ENCODE data around the gene CCDC27.

The CCDC27 gene

DNA sequence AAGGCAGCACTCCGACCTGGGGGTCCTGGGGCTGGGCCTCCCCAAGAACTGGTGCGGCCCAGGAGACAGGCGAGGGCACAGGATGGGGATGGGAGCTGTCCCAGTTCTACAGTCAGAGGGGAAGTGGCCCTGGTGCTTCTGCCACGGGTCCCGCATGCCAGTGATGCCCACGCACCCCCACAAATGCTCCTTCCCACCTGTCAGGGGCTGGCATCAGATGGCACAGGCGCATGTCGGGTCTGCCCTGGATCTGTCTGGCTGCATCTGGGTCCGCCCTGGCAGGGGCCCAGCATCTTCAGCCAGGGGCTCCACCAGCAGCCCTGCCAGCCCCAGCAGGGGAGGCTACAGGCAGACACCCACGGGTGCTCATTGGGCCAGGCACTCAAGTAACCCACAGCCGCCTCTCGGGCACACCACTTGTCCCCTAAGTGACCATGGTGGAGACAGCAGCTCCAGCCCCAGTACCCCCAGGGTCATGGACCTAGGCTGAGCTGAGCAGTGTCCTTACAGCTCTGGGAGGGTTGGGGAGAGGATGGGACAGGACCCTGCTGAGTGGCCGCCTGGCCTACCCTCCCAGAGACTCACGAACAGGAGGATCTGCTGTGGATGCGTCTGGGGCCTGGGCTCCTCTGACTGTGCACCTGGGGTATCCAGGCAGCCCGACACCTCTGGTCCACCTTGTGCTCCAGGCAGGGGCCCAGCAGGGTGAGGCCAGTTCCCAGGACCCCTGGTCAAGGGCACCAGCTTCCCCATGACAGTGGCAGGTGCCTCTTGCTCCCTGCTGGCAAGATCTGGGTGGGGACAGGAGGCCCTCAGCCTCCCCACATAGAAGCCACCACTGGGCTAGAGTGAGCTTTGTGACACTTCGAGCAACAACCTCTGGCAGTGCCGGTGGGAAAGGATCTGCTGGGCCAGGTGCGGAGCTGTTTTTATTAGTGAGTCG lies 25.7 kb downstream of the CCDC27 start:
- DNase-seq = no peak

DNA sequence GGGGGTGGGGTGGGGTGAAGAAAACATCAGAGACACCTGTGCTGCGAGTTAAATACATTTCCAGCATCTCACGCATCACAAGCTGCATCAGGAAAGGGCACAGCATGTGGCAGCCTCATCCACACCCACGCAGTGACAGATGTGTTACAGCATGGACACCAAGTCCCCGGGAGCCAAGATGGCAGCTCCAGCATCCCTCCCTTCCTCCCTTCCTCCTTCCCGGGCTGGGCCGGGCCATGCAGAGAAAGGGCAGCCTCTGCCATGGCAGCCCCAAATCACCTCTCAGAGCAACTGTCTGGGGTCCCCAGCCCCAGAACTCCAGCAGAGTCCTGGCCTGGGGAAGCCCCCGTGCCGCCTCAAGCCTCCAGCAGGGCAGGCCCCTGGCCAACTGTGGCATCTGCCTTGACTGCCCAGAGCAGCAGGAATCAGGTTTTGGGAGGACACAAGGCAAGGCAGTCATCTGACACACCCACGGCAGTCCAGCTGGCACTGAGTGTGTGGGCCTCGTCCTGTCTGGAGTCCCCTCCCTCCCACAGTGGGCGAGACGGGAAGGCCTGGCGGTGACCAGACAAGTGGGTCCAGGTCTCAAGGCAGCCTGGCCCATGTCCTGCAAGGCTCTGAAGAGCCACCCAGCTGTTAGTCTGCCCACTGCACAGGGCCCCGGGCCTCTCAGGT lies 26.5 kb downstream of the CCDC27 start:
- DNase-seq = no peak

DNA sequence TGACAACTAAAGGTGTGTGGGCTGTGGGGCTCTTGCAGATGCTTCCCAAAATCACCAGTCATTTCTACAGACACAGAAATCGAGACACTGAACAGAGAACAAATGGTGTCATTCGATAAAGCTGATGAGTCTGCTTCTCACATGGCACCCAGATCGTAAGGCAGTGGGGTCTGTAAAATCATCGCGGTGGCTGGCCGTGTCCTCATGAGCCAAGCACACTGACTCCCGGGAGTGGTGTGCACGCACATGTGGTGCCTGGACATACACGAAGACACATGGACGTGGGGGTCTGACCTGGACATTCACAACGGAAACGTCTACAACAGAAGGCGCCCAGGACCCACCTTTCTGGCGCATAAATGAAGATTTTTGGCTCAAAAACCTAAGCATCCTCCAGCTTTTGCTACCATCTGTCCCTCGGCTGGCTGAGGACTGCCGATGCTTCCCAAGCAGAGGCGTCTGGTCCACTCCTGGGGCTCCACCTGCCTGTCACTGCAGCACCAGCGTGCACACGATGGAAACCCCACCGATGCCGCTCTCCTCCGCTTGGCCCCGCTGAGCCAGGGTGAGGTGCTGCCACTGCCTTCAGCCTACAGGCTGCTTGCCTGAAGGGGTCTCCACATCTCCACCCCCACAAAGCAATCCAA lies 27.1 kb downstream of the CCDC27 start:
- DNase-seq = no peak

DNA sequence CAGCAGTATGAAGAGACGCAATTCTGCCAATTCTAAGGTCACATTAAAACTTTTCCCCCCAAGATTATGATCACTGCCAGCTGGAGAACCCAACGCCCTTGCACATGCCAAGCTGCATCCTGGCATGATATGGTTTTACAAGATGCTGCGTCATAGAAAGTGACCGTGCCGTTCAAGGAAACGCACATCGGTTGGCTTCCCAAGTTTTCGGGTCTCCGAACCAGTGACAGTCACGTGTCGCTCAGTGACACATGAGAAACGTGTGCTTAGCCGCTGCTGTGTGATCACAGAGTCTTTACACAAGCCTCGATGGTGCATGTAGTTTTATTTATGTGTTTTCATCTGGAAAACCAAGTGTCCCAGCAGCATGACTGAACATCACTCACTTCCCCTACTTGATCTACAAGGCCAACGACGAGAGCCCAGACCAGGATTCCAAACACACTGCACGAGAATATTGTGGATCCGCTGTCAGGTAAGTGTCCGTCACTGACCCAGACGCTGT lies 27.7 kb downstream of the CCDC27 start:
- no peak for DNase-seq

DNA sequence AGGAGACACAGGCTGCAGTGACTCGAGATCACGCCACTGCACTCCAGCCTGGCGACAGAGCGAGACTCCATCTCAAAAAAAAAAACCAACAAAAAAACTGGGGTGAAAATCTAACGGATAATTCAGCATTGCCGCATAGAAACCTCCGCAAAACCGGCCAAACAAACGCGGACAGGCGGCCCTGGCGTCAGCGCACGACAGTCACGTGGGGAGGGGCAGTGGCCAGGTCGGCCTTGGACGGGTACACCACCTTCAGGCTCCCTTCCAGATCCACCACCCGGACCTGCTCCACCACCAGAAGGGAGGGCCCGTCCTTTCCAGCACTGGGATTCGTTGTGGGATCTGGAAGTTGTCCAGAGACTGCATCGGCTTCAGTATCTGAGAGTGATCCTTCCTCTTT lies 28.7 kb downstream of the CCDC27 start:
- no peak for DNase-seq

DNA sequence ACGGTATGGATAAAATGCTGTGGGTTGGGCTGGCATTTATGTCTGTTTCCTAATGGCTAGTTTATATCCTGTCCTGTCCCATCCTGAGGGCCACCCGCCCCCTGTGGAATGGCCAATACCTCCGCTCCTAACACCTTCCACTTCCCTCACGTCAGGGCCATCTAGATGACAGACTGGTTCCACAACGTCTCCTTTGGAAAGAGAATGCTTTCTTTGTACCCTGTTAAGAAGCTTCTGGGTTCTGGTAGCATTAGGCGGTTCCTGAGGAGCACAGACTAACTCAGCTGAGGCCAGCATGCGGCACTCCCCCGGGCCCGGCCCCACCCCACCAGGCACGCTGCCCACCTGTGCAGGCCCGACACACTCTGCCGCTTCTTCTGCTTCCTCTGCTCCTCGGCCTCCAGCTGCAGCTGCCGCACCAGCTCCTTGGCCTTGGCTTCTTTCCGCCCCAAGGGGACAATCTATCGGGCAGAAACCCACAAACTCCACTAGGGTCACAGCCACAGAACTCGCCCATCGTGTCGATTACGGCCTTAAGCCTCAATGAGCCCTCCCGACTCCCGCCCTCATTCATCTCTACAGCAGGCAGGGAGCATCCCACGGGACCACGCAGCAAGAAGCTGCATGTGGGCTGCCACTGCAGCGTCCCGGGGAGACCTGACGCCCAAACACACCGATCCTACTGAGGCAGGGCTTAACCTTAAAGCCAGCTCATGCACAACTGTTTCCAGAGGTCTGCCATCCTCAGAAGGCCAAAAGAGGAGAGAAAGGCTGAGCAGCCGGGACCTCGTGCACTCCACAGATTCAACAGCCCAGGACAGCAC lies 31.6 kb downstream of the CCDC27 start:
- DNase-seq = no peak

DNA sequence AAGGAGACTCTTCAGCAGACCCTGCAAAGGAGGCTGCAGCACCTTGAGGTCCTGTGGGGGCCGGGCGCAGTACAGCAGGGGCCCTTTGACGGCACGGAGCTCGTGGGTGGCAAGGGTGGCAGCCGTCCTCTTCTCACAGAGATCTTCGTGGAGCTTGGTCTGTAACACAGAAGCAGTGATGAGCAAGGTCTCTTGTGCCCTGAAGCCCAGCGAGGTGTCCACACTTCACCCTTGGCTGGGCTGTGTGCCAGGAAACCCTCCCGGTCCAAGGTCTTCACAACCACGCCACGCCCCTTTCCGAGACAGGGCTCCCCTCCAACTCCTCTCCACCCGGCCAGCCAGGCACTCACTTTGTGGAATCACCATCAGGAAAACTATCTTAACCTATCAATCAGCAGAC lies 32.8 kb downstream of the CCDC27 start:
- DNase-seq = no peak

DNA sequence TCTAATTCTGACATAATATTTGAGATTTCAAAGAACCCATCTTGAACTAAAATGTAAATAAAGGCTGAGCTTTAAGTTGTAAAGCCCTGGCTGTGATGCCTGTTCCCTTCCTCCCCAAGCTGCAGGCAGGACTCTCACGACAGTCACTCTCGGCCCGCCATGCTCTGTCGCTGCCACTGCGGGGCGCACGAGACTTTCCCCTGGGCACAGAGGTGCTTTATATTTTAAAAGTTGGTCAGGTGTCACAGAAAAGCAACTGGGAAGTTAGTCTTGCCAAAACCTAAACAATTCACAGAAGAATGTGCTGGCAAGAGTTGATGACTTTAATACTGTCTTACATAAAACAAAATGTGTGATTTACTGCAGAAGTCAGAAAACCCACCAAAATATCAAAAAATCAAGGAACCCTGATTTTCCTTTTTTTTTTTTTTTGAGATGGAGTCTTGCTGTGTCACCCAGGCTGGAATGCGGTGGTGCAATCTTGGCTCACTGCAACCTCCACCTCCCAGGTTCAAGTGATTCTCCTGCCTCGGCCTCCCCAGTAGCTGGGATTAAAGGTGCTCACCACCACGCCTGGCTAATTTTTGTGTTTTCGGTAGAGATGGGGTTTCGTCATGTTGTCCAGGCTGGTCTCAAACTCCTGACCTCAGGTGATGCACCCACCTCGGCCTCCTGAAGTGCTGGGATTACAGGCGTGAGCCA lies 33.4 kb downstream of the CCDC27 start:
- no peak for DNase-seq

DNA sequence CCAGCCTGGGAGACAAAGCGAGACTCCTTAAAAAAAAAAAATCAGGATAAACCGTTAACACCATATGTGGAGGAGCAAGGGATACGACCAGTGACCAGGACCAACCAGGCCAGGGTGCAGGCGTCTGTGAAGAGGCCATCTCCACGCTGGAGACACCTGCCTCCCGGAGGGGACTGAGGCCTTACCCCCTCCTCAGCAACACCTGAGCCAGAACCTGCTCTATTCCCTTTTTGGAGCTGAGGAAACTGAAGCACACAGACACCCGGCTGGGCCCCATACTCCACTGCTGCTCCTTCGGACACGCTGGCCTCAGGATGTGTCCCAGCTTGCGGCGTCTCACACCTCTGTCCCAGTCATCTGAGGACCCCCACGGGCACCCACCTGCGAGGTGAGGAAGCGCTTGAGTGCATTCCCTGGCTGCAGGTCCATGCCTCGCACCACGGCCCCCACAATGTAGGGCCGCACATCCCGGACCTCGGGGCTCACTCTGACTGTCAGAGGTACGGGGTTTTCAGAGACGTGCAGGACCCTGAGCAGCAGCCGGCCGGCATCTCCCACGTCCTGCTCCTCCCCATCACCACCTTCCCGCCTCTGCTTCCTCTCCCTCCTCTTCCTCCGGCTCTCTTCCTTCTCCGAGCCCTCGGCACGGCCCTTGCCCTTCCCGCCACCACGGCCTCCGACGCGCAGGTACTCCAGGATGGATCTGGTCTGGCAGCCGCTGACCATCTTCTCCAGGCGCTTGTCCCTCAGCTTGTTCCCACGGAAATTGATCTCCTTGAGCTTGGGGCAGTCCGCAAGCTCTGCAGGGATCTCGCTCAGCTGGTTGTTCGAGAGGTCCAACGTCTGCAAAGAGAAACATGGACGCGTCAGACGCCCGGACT lies 34.5 kb downstream of the CCDC27 start:
- no peak for DNase-seq

DNA sequence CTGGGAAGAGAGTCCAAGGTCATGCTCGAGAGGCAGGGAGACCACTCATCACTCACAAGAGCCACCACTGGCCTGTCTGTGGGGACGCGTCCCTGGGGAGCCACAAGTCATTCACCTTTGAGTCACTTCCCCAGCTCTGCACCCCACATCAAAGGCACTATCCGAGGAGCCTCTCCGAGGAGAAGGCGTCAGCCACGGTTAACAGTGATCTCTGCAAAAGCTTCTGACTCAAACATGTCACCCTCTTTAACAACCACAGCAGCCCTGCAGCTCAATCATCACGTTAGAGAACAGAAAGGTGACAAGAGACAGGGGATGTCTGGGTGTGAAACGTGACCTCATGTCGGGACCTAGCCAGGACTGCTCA lies 35.1 kb downstream of the CCDC27 start:
- no peak for DNase-seq

DNA sequence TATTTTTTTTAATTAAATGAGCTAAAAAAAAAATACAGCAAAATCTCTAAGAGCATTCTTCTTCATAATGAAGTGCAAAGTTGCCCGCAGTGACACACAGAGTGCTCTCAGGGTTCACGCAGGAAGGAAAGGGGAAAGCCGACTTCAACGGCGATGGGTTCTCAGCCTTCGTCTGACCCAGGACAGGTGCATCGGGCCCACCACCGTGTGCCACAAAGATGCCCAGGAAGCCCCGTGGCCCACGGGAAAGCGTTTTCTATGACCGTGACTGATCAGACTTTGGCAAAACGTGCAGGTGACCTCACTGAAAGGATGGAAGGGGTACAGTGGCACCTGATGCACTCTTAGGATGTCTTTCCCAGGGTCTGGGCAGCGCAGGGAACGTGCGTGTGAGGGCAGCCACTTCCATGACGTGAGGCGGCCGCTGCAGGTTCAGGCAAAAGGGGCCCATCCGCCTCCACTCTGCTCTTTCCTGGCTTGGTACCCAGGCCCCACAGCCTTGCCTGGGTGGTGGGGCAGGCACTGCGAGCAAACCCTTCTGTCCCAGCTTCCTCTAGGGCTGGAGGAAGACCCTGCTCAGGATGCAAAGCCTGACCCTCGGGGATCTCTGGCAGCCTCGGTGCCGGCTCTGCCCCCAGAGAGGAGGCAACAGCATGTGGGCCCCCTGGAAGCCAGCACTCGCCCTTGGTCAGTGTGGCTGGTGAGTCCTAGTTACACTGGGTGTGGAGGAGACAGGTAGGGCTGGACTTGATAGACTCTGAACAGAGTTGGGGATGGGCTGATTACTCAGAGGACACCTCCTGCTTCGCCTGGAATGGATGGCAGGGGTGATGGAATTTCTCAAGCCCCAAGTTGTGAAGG lies 35.7 kb downstream of the CCDC27 start:
- DNase-seq = no peak

DNA sequence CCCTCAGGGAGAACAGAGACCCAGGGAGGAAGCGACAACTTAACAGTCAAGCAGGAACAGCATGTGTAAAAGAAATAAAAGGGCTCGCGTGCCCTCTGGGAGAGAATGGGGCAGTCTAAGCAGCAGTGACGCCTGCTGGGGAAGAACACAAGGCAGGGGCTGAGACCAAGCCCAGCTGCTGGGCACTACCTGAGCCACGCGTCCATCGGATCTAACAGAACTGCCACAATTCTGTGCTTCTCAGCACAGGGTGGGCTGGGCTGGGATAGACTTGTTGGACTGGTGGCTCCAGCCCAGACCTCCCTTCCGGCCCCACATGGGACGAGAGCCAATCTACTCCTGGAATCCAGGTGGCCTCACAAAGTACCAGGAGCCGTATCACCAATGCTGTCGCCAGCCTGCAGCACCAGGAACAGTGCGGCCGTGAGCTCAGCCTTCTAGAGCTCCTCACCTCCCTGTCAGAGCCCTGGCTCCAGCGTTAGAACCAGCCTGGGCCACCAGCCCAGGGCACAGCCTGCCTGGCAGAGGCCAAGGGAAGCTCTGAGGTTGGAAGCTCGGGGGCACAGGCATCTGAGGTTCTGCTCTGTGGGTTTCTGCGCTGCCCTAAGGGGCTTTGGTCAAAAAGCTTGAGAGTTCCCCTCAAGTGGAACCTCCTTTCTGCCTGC lies 36.6 kb downstream of the CCDC27 start:
- no peak for DNase-seq

DNA sequence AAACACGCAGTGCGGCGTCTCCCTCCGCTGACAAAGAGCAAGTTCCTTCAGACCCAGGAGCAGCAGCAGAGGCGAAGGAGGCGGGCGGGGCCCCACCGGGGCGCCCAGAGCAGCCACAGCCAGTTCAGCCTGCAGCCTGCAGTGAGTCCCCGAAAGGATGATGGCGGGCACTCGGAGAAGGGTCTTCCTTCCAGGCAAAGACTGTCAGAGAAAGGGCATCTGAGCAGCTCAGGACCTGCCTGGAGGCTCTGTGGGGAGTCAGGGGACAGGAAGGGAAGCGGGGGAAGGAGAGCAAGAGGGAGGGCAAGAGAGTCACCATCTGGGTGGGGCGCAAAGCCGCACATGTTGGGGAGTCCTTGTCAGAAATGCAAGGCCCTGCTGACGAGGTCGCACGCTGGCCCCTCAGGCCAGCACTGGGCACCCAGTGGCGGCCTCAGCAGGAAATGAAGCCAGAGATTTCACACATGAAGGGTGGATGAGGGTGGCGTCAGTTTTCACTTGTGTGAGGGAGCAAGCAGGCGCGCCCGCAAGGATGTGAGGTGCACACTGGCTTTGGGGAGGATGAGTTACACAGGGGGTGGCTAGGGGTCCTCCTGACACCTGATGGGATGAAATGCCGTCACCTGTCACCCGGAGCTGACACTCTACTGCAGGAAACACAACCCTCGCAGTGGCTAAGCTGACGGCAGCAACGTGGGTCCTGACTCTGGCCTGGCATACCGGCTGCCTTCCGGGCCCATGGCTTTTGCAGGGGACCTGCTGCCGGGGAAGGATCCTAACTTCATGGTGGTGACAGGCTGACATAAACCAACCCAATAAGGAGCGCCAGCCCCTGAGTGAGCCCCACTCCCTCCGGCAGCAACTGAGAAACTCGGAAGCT lies 37.4 kb downstream of the CCDC27 start:
- DNase-seq = no peak

DNA sequence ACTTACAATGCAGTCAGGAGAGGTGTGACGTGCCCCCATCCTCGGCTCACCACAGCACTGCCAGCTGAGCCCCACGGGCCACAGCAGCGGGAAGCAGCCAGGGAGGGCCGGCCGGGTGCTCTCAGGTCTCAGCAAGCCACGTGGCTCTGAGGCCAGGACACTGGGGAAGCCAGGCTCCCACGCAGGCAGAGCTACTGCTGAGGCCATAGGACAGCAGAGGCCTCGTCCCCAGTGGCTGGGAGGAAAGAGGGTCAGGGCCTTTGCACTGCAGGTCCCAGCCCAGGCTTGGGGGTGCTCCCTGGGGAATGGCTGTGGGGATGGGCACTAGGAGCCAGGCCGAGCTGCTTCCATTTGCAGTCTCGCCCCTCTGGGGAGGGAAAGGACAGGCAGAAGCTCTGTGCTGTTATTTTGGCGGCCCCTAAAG lies 38.3 kb downstream of the CCDC27 start:
- DNase-seq = no peak

DNA sequence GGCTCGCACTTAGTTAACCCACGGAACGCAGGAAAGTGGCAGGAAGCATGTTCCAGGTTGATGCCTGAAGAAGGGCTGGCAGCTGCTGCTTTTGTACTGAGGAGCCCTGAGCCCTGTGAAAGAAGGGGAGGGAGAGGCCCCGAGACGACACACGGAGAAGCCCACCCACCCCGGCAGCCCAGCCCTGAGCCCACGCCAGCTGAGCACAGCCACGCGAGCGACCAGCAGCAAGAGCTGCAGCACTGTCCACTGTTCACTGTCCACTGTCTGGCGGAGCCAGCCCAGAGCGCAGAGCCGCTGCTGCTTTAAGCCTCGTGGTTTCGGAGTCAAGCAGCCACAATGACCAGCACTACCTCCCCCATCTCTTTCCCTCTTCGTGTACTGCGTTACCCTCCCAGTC lies 38.7 kb downstream of the CCDC27 start:
- no peak for DNase-seq

DNA sequence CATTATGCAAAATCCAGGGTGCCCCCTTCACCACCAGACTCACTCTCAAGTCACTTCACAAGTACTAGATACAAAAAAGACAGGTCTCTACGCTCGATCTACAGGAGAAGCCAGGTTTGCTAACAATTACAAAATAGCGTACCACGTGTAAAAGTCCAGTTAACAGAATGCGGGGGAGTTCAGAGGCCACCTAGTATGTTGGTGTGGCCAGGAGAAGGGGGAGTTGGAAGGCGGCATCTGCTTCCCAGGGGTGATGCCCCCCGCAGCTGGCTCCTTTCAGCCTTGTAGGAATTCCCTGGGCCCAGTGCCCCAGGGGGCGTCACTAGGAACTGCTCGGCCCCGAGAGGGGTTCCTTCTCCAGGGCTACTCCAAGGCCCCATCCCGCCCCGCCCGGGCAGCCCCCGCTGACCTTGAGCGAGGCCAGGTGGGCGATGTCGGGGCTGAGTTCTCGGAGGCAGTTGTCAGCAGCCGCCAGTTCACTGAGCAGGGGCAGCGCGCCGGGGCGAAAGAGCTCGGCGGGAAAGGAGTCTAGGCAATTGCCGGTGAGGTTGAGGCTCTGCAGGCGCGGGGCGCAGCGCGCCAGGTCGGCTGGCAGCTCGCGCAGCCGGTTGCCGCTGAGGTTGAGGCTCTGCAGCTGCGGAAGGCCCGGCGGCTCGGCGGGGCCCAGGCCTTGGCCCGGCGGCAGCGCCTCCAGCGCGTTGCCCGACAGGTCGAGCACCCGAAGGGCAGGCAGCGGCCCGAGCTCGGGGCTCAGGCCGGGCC lies 43.4 kb downstream of the CCDC27 start:
- no peak for DNase-seq

DNA sequence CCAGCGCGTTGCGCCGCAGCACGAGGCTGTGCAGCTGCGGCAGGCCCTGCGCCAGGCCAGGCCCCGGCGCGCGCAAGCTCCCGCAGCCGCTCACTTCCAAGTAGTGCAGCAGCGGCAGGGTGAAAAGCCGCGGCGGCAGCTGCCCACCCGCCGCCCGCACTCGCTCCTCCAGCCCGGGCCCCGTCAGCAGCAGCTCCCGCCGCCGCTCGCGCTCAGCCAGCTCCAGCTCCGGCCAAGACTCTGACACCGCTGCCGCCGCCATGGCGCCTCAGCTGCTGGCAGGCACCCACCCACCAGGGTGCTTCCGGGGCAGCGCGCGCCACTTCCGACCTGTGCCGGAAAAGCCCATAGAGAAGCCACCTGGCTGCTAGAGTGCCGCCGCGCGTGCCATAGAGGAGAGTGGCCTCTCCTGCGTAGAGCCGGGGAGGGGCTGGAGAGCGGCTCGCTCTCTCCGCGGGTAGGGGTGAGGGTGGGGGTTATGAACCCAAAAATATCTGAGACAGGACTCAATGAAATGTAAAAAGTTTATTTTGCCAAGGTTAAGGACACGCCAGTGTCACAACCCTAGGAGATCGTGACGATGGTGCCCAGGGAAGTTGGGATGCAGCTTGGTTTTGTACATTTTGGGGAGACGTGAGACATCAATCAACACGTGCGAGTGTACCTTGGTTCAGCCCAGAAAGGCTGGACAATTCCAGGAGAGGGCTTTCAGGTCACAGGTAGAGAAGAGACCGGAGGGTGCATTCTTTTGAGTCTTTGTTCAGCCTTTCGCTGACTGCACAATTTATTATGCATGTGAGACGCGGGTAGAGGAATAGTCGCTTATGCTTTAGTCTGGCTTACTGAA lies 44.2 kb downstream of the CCDC27 start, which contains the start of gene LRRC47:
LRRC47 (minus strand) TSS at position 284 of the 847 bp plus-strand sequence; CDS start at position 262, 22 bp downstream.
- DNase-seq = peak; percentile 95
